GM19035 (cell line): ENCODE data around the gene COPB1.
"Not testable (repeated sequence)": the region's sequence is repeated elsewhere in the genome, so short reads cannot be mapped to it uniquely, and the experiment has no call there.

Source experiments
- ATAC-seq: cut with Tn5 transposase; IDR thresholded peaks from one replicate; pipeline ENCODE4 v1.9.1; 2021; ENCODE audit not compliant: unreplicated experiment

COPB1 gene

GRCh38 chr11:14499560-14500180 lies at the start of gene COPB1:
COPB1 (minus strand) TSS chr11:14499811; CDS start chr11:14498928, 883 bp downstream.
- ATAC-seq = peak; percentile 89

- no peak for ATAC-seq
Measured at GRCh38 chr11:14547440-14547839, 47.8 kb upstream of the COPB1 start.

- ATAC-seq = no peak
Measured at GRCh38 chr11:14546672-14547071, 47.1 kb upstream of the COPB1 start.

- peak; percentile 90 for ATAC-seq
Measured at GRCh38 chr11:14544611-14545010, 45.0 kb upstream of the COPB1 start.

GRCh38 chr11:14543260-14543659 lies 43.6 kb upstream of the COPB1 start:
- no peak for ATAC-seq

- ATAC-seq = no peak
Measured at GRCh38 chr11:14542324-14542723, 42.7 kb upstream of the COPB1 start.

- no peak for ATAC-seq
Measured at GRCh38 chr11:14541192-14541947, 41.8 kb upstream of the COPB1 start.

GRCh38 chr11:14539982-14540421 lies 40.4 kb upstream of the COPB1 start:
- ATAC-seq = no peak

- no peak for ATAC-seq
Measured at GRCh38 chr11:14538926-14539554, 39.4 kb upstream of the COPB1 start.

GRCh38 chr11:14538271-14538925 lies 38.8 kb upstream of the COPB1 start:
- ATAC-seq = no peak

- ATAC-seq = peak; percentile 72
Measured at GRCh38 chr11:14537134-14537599, 37.6 kb upstream of the COPB1 start.

GRCh38 chr11:14535166-14535565 lies 35.6 kb upstream of the COPB1 start:
- ATAC-seq = not testable (repeated sequence)

GRCh38 chr11:14529951-14530350 lies 30.3 kb upstream of the COPB1 start:
- ATAC-seq = no peak

- no peak for ATAC-seq
Measured at GRCh38 chr11:14529321-14529720, 29.7 kb upstream of the COPB1 start.

GRCh38 chr11:14522801-14523200 lies 23.2 kb upstream of the COPB1 start:
- no peak for ATAC-seq

GRCh38 chr11:14522245-14522644 lies 22.6 kb upstream of the COPB1 start:
- ATAC-seq = no peak

- no peak for ATAC-seq
Measured at GRCh38 chr11:14520747-14521151, 21.1 kb upstream of the COPB1 start.

- peak; percentile 90 for ATAC-seq
Measured at GRCh38 chr11:14519917-14520746, 20.5 kb upstream of the COPB1 start, which contains the start of gene PSMA1. PSMA1 (minus strand) TSS chr11:14520386; CDS start chr11:14520299, 87 bp downstream.

GRCh38 chr11:14519597-14519916 lies 19.9 kb upstream of the COPB1 start:
- peak; percentile 5 for ATAC-seq

GRCh38 chr11:14518820-14519219 lies 19.2 kb upstream of the COPB1 start:
- ATAC-seq = no peak

- no peak for ATAC-seq
Measured at GRCh38 chr11:14513800-14514199, 14.2 kb upstream of the COPB1 start.
